Neuron (in vitro differentiated cells): ENCODE data around the gene DAB1.

Source experiments
- H2AFZ ChIP-seq: one replicate; pipeline ENCODE4 v1.6.1; 2013; ENCODE audit warnings: low read depth, mild to moderate bottlenecking, inconsistent platforms, low read length, moderate library complexity
- H3K27me3 ChIP-seq: one replicate; pipeline ENCODE4 v1.6.1; 2013; ENCODE audit warnings: low read length; ENCODE audit not compliant: insufficient read depth
- H3K36me3 ChIP-seq: one replicate; pipeline ENCODE4 v1.6.1; 2013; ENCODE audit warnings: low read length; ENCODE audit not compliant: insufficient read depth
- H3K4me1 ChIP-seq: one replicate; pipeline ENCODE4 v1.6.1; 2013; ENCODE audit warnings: low read length; ENCODE audit not compliant: insufficient read depth
- H3K4me3 ChIP-seq: 2 replicates; pipeline ENCODE4 v1.5.1; 2013; ENCODE audit warnings: mild to moderate bottlenecking, low read length, moderate library complexity
- H3K9me3 ChIP-seq: one replicate; pipeline ENCODE4 v1.6.1; 2013; ENCODE audit warnings: low read length

DAB1 gene

GRCh38 chr1:57060451-57060850, 363.4 kb downstream of the DAB1 start:
- H3K27me3 ChIP-seq = no peaks in the 10 kb centered on the region
- no peaks in the 10 kb centered on the region for H3K4me1 ChIP-seq
- no peaks in the 10 kb centered on the region for H3K36me3 ChIP-seq
- no peak overlapping the region for H3K4me3 ChIP-seq
- no peak overlapping the region for H2AFZ ChIP-seq
- H3K9me3 ChIP-seq = no peaks in the 10 kb centered on the region

- H3K4me3 ChIP-seq = no peak overlapping the region
- H3K4me1 ChIP-seq = no peaks in the 10 kb centered on the region
- H3K27me3 ChIP-seq = no peaks in the 10 kb centered on the region
- H2AFZ ChIP-seq = no peak overlapping the region
- H3K36me3 ChIP-seq = no peaks in the 10 kb centered on the region
- no peaks in the 10 kb centered on the region for H3K9me3 ChIP-seq
Measured at GRCh38 chr1:57058652-57059501, 365.0 kb downstream of the DAB1 start.

GRCh38 chr1:57048856-57049255, 375.0 kb downstream of the DAB1 start:
- Histone ChIP-seq H3K9me3 (no peaks in the 10 kb centered on the region), H3K4me1 (no peaks in the 10 kb centered on the region), H3K36me3 (no peaks in the 10 kb centered on the region), H3K27me3 (no peaks in the 10 kb centered on the region), H3K4me3 (no peak overlapping the region), H2AFZ (no peak overlapping the region)

GRCh38 chr1:57046462-57046861, 377.4 kb downstream of the DAB1 start:
- no peaks in the 10 kb centered on the region for H3K36me3 ChIP-seq
- H3K4me3 ChIP-seq = no peak overlapping the region
- H2AFZ ChIP-seq = no peak overlapping the region
- H3K9me3 ChIP-seq = no peaks in the 10 kb centered on the region
- H3K4me1 ChIP-seq = no peaks in the 10 kb centered on the region
- no peaks in the 10 kb centered on the region for H3K27me3 ChIP-seq

- H3K9me3 ChIP-seq = no peaks in the 10 kb centered on the region
- no peaks in the 10 kb centered on the region for H3K36me3 ChIP-seq
- no peak overlapping the region for H2AFZ ChIP-seq
- no peaks in the 10 kb centered on the region for H3K4me1 ChIP-seq
- H3K27me3 ChIP-seq = no peaks in the 10 kb centered on the region
- H3K4me3 ChIP-seq = no peak overlapping the region
Measured at GRCh38 chr1:57041901-57042300, 382.0 kb downstream of the DAB1 start.

- no peaks in the 10 kb centered on the region for H3K4me1 ChIP-seq
- no peaks in the 10 kb centered on the region for H3K9me3 ChIP-seq
- no peak overlapping the region for H2AFZ ChIP-seq
- no peak overlapping the region for H3K4me3 ChIP-seq
- H3K36me3 ChIP-seq = no peaks in the 10 kb centered on the region
- no peaks in the 10 kb centered on the region for H3K27me3 ChIP-seq
Measured at GRCh38 chr1:57040811-57041210, 383.0 kb downstream of the DAB1 start.

- H3K4me3 ChIP-seq = no peak overlapping the region
- H2AFZ ChIP-seq = no peak overlapping the region
- no peaks in the 10 kb centered on the region for H3K9me3 ChIP-seq
- no peaks in the 10 kb centered on the region for H3K27me3 ChIP-seq
- H3K36me3 ChIP-seq = peaks cover 3% of the 10 kb centered on the region
- no peaks in the 10 kb centered on the region for H3K4me1 ChIP-seq
Measured at GRCh38 chr1:57036641-57037579, 386.9 kb downstream of the DAB1 start.

GRCh38 chr1:57034713-57035112, 389.1 kb downstream of the DAB1 start:
- Histone ChIP-seq H3K9me3 (peaks cover 3% of the 10 kb centered on the region), H3K4me1 (no peaks in the 10 kb centered on the region), H3K27me3 (no peaks in the 10 kb centered on the region), H2AFZ (no peak overlapping the region), H3K36me3 (peaks cover 3% of the 10 kb centered on the region), H3K4me3 (no peak overlapping the region)

GRCh38 chr1:57033222-57034001, 390.4 kb downstream of the DAB1 start:
- Histone ChIP-seq H3K9me3 (peaks cover 3% of the 10 kb centered on the region), H3K27me3 (no peaks in the 10 kb centered on the region), H3K36me3 (peaks cover 3% of the 10 kb centered on the region), H3K4me1 (no peaks in the 10 kb centered on the region), H2AFZ (no peak overlapping the region), H3K4me3 (no peak overlapping the region)

GRCh38 chr1:57026624-57027354, 397.1 kb downstream of the DAB1 start:
- H3K36me3 ChIP-seq = no peaks in the 10 kb centered on the region
- H3K4me1 ChIP-seq = peaks cover 10% of the 10 kb centered on the region
- H3K9me3 ChIP-seq = peaks cover 3% of the 10 kb centered on the region
- no peaks in the 10 kb centered on the region for H3K27me3 ChIP-seq
- no peak overlapping the region for H2AFZ ChIP-seq
- no peak overlapping the region for H3K4me3 ChIP-seq

GRCh38 chr1:57024855-57025254, 399.0 kb downstream of the DAB1 start:
- peaks cover 10% of the 10 kb centered on the region for H3K4me1 ChIP-seq
- H3K9me3 ChIP-seq = no peaks in the 10 kb centered on the region
- H2AFZ ChIP-seq = no peak overlapping the region
- no peak overlapping the region for H3K4me3 ChIP-seq
- H3K36me3 ChIP-seq = no peaks in the 10 kb centered on the region
- no peaks in the 10 kb centered on the region for H3K27me3 ChIP-seq

GRCh38 chr1:57024428-57024827, 399.4 kb downstream of the DAB1 start:
- Histone ChIP-seq H2AFZ (no peak overlapping the region), H3K4me1 (peaks cover 10% of the 10 kb centered on the region), H3K9me3 (no peaks in the 10 kb centered on the region), H3K4me3 (no peak overlapping the region), H3K36me3 (no peaks in the 10 kb centered on the region), H3K27me3 (no peaks in the 10 kb centered on the region)
